Upper lobe of left lung (tissue), 6 donors: ENCODE data around the gene PEX14. TPM values are rescaled to one million over a fixed set of nuclear protein-coding genes. Genes with fewer than 3 reads are reported as not detected.
A peak's percentile ranks its signal among the peaks of the same experiment; 100 is the strongest.

Source experiments
- ATAC-seq, 2 donors: fragments of 200-7000 bp; cut with Tn5 transposase; one replicate each; pipeline ENCODE4 v1.9.1; 2022; ENCODE audit warnings: mild to moderate bottlenecking in 2 of 2, moderate library complexity in 2 of 2; ENCODE audit not compliant: low FRiP score in 2 of 2
- DNase-seq, 2 donors: peaks; one replicate each; pipeline ENCODE4 v3.0.0-alpha.2; 2019 to 2020
- H3K27ac ChIP-seq, 4 donors: fragments of 200-600 bp; sonication (generic); one replicate each; pipeline ENCODE4 v1.5.1; 2016 to 2019
- H3K27me3 ChIP-seq, 4 donors: fragments of 200-600 bp; sonication (generic); one replicate each; pipeline ENCODE4 v1.5.1; 2017 to 2019
- H3K36me3 ChIP-seq, 4 donors: fragments of 200-600 bp; sonication (generic); one replicate each; pipeline ENCODE4 v1.5.1; 2016 to 2019
- H3K4me1 ChIP-seq, 4 donors: fragments of 200-600 bp; sonication (generic); one replicate each; pipeline ENCODE4 v1.5.1; 2018 to 2019
- H3K4me3 ChIP-seq, 4 donors: fragments of 200-600 bp; sonication (generic); one replicate each; pipeline ENCODE4 v1.5.1; 2017 to 2019; ENCODE audit warnings: mild to moderate bottlenecking in 2 of 4, moderate library complexity in 1 of 4
- H3K9me3 ChIP-seq, 4 donors: fragments of 200-600 bp; sonication (generic); one replicate each; pipeline ENCODE4 v1.5.1; 2018 to 2019
- EP300 ChIP-seq, 4 donors: sonication (generic); formaldehyde crosslinking; IDR thresholded peaks; one replicate each; pipeline ENCODE4 v1.5.1; 2017; ENCODE audit warnings: antibody characterized with exemption in 4 of 4, control low read depth in 2 of 4
- POLR2A ChIP-seq, 4 donors: fragments of 450-650 bp; IDR thresholded peaks; one replicate each; pipeline ENCODE4 v1.5.1; 2016 to 2017; ENCODE audit warnings: antibody characterized with exemption in 4 of 4, mild to moderate bottlenecking in 2 of 4
- POLR2AphosphoS5 ChIP-seq, 2 donors: sonication (generic); formaldehyde crosslinking; IDR thresholded peaks; one replicate each; pipeline ENCODE4 v1.5.1; 2017; ENCODE audit warnings: antibody characterized with exemption in 2 of 2
- WGBS, 2 donors: methylation state at CpG; one replicate each; pipeline ENCODE4 v1.1.5; 2017 to 2018; 5-methylcytosine and 5-hydroxymethylcytosine counted together
- total RNA-seq, 6 donors: library from RNA; depleted of rRNA in 4 of 6; stranded (reverse); fragments of >200 nt in 4 of 6; gene quantifications; one replicate each; pipeline versions ENCODE4 v1.1.0 to v1.2.1, GENCODE V29; 2016 to 2021
- TF ChIP-seq, protein P1 (sequence below), 6 experiments: fragments of 450-650 bp in 4 of 6; fragments of 200-600 bp in 2 of 6; sonication (generic) in 2 of 6; IDR thresholded peaks; one replicate each; pipeline ENCODE4 v1.5.1; 2016 to 2019; ENCODE audit warnings: antibody characterized with exemption in 6 of 6
- donor health status: DM: no; HTN: no; CAD: no; lungs with moderate emphysema.
- donor health status: DM: no; HTN: yes; CAD: no; lungs with severe emphysema.

The PEX14 gene
- total RNA-seq, 6 donors from 2014 or later = 21.2 to 43.0 (median 29.9) TPM

DNA sequence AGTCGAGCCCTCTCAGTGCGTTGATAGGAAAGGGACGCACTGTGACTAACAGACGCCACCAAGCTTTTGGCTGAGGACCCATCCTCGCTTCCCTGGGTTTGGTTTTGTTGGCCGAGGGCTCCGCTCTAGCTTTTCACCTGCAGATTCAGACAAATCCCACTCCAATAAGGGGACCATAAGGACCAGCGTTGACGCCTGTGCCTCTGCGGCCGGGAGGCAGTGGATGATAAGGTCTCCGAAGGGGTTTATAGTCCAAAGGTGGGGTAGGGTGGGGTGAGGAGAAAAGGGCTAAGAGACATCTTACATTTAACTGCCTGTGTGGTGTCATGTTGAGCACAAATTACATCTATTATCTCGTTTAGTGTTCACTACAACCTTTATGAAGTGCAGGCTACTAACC lies 760 bp downstream of the PEX14 start:
- peaks cover 19 to 45% (median 30%) of the 10 kb centered on the region in 4 donors for H3K4me1 ChIP-seq
- H3K27ac ChIP-seq = peak overlapping the region; percentile 74 to 93 (median 85)
- ATAC-seq (no peak), DNase-seq (no peak)
- no peaks in the 10 kb centered on the region for H3K36me3 ChIP-seq
- 0 to 2% methylated on average over 12 to 13 of the region's 13 CpGs for WGBS, 2 donors
- H3K27me3 ChIP-seq = no peaks in the 10 kb centered on the region
- H3K4me3 ChIP-seq = peak overlapping the region; percentile 81 to 94 (median 84)
- no peaks in the 10 kb centered on the region for H3K9me3 ChIP-seq
- TF ChIP-seq POLR2AphosphoS5 (IDR thresholded peaks at IDR 0.05) (no peak), EP300 (IDR thresholded peaks at IDR 0.05) (no peak)
- TF ChIP-seq, protein P1, sequence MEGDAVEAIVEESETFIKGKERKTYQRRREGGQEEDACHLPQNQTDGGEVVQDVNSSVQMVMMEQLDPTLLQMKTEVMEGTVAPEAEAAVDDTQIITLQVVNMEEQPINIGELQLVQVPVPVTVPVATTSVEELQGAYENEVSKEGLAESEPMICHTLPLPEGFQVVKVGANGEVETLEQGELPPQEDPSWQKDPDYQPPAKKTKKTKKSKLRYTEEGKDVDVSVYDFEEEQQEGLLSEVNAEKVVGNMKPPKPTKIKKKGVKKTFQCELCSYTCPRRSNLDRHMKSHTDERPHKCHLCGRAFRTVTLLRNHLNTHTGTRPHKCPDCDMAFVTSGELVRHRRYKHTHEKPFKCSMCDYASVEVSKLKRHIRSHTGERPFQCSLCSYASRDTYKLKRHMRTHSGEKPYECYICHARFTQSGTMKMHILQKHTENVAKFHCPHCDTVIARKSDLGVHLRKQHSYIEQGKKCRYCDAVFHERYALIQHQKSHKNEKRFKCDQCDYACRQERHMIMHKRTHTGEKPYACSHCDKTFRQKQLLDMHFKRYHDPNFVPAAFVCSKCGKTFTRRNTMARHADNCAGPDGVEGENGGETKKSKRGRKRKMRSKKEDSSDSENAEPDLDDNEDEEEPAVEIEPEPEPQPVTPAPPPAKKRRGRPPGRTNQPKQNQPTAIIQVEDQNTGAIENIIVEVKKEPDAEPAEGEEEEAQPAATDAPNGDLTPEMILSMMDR (IDR thresholded peaks at IDR 0.05) = no peak

DNA sequence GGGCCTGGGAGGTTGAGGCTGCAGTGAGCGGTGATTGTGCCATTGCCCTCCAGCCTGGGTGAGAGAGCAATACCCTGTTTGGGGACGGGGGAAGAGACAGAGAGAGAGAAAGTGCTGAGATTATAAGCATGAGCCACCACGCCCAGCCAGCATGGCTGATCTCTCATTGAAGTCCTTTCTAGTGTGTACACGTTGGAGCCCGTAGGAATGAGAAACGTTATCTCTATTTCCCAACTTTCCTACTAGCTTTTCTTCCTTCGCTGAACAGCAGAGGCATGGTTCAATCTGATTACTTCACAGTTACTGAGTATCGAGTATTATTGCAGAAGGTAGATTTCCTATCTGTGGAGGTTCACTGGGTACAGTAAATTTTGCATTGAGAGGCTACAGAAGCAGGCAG lies 4.5 kb downstream of the PEX14 start:
- WGBS, 2 donors = 66 to 70% methylated on average over 8 of the region's 8 CpGs
- Histone ChIP-seq H3K9me3 (no peaks in the 10 kb centered on the region), H3K36me3 (no peaks in the 10 kb centered on the region), H3K27ac (no peak overlapping the region), H3K27me3 (no peaks in the 10 kb centered on the region), H3K4me1 (peaks cover 12 to 35% (median 16%) of the 10 kb centered on the region in 4 donors), H3K4me3 (no peak overlapping the region)
- no peak for ATAC-seq
- no peak for TF ChIP-seq POLR2A (IDR thresholded peaks at IDR 0.05)
- TF ChIP-seq EP300 (IDR thresholded peaks at IDR 0.05) = no peak
- TF ChIP-seq, protein P1 (IDR thresholded peaks at IDR 0.05) = no peak
- no peak for TF ChIP-seq POLR2AphosphoS5 (IDR thresholded peaks at IDR 0.05)
- no peak for DNase-seq

DNA sequence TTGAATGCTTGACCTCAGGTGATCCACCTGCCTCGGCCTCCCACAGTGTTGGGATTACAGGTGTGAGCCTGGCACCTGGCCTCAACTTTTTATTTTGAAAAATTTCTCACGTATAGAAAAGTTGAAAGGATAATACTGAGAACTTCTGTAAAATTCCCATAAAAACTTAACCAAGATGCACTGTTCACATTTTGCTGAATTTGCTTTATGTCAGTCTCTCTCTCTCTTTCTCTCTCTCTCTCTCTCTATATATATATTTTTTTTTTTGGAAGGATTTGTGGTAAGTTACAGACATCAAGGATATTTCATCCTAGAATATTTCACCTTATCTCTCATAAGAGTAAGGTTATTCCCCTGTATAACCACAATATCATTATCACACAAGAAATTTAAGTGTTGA lies 5.9 kb downstream of the PEX14 start:
- H3K4me3 ChIP-seq = no peak overlapping the region
- peaks cover 10 to 28% (median 12%) of the 10 kb centered on the region in 4 donors for H3K4me1 ChIP-seq
- no peak overlapping the region for H3K27ac ChIP-seq
- WGBS, 2 donors = 92% methylated on average over 2 of the region's 2 CpGs
- no peaks in the 10 kb centered on the region for H3K36me3 ChIP-seq
- H3K27me3 ChIP-seq = no peaks in the 10 kb centered on the region
- no peaks in the 10 kb centered on the region for H3K9me3 ChIP-seq
- DNase-seq (no peak), ATAC-seq (no peak)
- TF ChIP-seq POLR2AphosphoS5 (IDR thresholded peaks at IDR 0.05) (no peak), POLR2A (IDR thresholded peaks at IDR 0.05) (no peak), EP300 (IDR thresholded peaks at IDR 0.05) (no peak)
- TF ChIP-seq, protein P1 (IDR thresholded peaks at IDR 0.05) = no peak

DNA sequence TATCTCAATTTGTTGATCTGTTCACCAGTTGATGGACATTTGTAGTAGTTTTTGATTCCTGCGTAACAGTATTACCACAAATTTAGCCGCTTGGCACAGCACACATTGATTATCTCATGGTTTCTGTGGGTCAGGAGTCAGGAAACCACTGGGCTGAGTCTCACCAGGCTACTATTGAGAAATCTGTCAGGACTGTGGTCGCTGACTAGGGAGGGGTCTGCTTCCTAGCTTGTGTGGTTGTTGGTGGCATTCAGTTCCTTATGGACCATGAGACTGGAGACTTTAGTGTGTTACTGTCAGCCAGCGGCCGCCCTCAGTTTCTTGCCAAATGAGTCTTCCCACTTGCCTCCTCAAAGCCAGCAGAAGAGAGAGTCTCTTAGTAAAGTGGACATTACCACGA lies 9.8 kb downstream of the PEX14 start:
- ATAC-seq (peak; percentile 73 to 80), DNase-seq (peak in 1 of 2 donors; percentile 62)
- Histone ChIP-seq H3K27me3 (no peaks in the 10 kb centered on the region), H3K27ac (peak overlapping the region in 3 of 4 donors; percentile 21 to 30 (median 21)), H3K4me3 (no peak overlapping the region), H3K36me3 (peaks cover 0 to 6% (median 0%) of the 10 kb centered on the region in 4 donors), H3K4me1 (peaks cover 0 to 13% (median under 1%) of the 10 kb centered on the region in 4 donors), H3K9me3 (no peaks in the 10 kb centered on the region)
- TF ChIP-seq POLR2AphosphoS5 (IDR thresholded peaks at IDR 0.05) (no peak), EP300 (IDR thresholded peaks at IDR 0.05) (no peak), POLR2A (IDR thresholded peaks at IDR 0.05) (peak in 1 of 4 donors; percentile 18)
- TF ChIP-seq, protein P1 (IDR thresholded peaks at IDR 0.05) = no peak
- WGBS, 2 donors = 73 to 81% methylated on average over 6 of the region's 6 CpGs
